ENCODE measurements around the gene DNAJC21. TPM values are rescaled to one million over a fixed set of nuclear protein-coding genes. Genes with fewer than 3 reads are reported as not detected.

The DNAJC21 gene
- total and polyA plus RNA-seq, 9 of the 15 experiments (the other 6 are each of a cell fraction or from before 2014, with no cell fraction given): 26.6 to 105 (median 70.7) TPM

- intact Hi-C loops (cut with micrococcal nuclease): loop anchor here (1.0 to 5.0 kb wide), 3 partner anchors 15 to 217 kb away; partner anchors contain the start of gene DNAJC21
- WGBS (ENCODE audit: insufficient coverage, low coverage, missing lambda C conversion rate): under 1% methylated on average over 20 of the region's 20 CpGs
- Histone ChIP-seq H3K9me3 (replicated peaks; ENCODE audit: control insufficient read depth, insufficient read depth, low read depth, low read length) (no peaks in the 10 kb centered on the region), H4K20me1 (replicated peaks; ENCODE audit: control insufficient read depth, insufficient read depth, low read length) (peaks cover 8% of the 10 kb centered on the region), H3K27ac (ENCODE audit: extremely low read depth, low read depth, low read length) (peak overlapping the region; percentile 95), H3K9ac (ENCODE audit: insufficient read depth in 1 of 2, low read depth in 2 of 2, low read length in 2 of 2) (peak overlapping the region; percentile 99 to 100), H3K4me1 (replicated peaks in 1 of 2; ENCODE audit: control insufficient read depth in 2 of 2, insufficient read depth in 2 of 2, low read length in 2 of 2) (peaks cover 8 to 10% of the 10 kb centered on the region in 2 experiments; a peak in 4 of 5 replicates), H3K4me2 (ENCODE audit: insufficient read depth, low read length) (peak overlapping the region; percentile 98), H3K9me1 (ENCODE audit: control insufficient read depth, insufficient read depth, low read length) (no peaks in the 10 kb centered on the region), H3K36me3 (ENCODE audit: control insufficient read depth, insufficient read depth, low read length) (peaks cover 82% of the 10 kb centered on the region), H2AFZ (ENCODE audit: low read depth, low read length) (peak overlapping the region; percentile 90), H3K27me3 (ENCODE audit: control insufficient read depth in 2 of 2, insufficient read depth in 2 of 2, low read length in 2 of 2) (no peaks in the 10 kb centered on the region), H3K4me3 (peak overlapping the region; percentile 94), H3K79me2 (ENCODE audit: control insufficient read depth, insufficient read depth, low read length) (peaks cover 90% of the 10 kb centered on the region)
- DNase-seq (ENCODE audit: extremely low read depth in 1 of 4, low spot score in 3 of 4): peak; percentile 47 to 75 (median 52)
- BruUV-seq (replicated peaks): TSS peak; percentile 57
- in situ Hi-C loops (cut with MboI): loop anchor here (25.0 kb wide), 1 partner anchor 1452 kb away; no protein-coding TSS in a partner anchor
- ChIA-PET CTCF (ENCODE audit: low intra/inter-chr PET ratio) (no interaction called here), POLR2A (interaction anchor here (0.7 to 6.4 kb wide), 27 partner anchors 8 to 440 kb away, joined by 3 to 67 read pairs (median 5); partner anchors contain the start of genes DNAJC21 and TTC23L)
- peak; percentile 46 for ATAC-seq
- FAIRE-seq: peak; percentile 69
- TF ChIP-seq HLTF (IDR thresholded peaks at IDR 0.05): peak; percentile 95
- TF ChIP-seq KDM2B (CRISPR knock-in tag; IDR thresholded peaks at IDR 0.05): 0 out of 2 replicates have a peak, but pooled peaks have one; percentile 26
- TF ChIP-seq STAT5A (IDR thresholded peaks at IDR 0.05; ENCODE audit: borderline replicate concordance, low read length): peak; percentile 22
- TF ChIP-seq ZNF408 (CRISPR knock-in tag; IDR thresholded peaks at IDR 0.05; ENCODE audit: low read depth): no peak
- TF ChIP-seq UBTF (IDR thresholded peaks at IDR 0.05; ENCODE audit: borderline replicate concordance in 1 of 2, low read depth in 2 of 2, low read length in 2 of 2): 0 out of 4 replicates have a peak, but pooled peaks of 1 of the 2 experiments have one; percentile 50
- 0 out of 2 replicates have a peak, but pooled peaks have one; percentile 63 for TF ChIP-seq MECOM (CRISPR knock-in tag; IDR thresholded peaks at IDR 0.05)
- no peak for TF ChIP-seq ELK1 (CRISPR knock-in tag; IDR thresholded peaks at IDR 0.05)
- TF ChIP-seq RCOR1 (IDR thresholded peaks at IDR 0.05; ENCODE audit: borderline replicate concordance in 1 of 2, low read depth in 2 of 2, low read length in 2 of 2): 0 out of 4 replicates have a peak, but pooled peaks of 1 of the 2 experiments have one; percentile 11
- TF ChIP-seq THRAP3 (IDR thresholded peaks at IDR 0.05; ENCODE audit: borderline replicate concordance): no peak
- TF ChIP-seq KAT7 (CRISPR knock-in tag; IDR thresholded peaks at IDR 0.05; ENCODE audit: borderline replicate concordance): peak; percentile 22; the same call in 1 of the 2 replicates
- peak; percentile 82; the same call in 1 of the 2 replicates for TF ChIP-seq TRIM28 (IDR thresholded peaks at IDR 0.05)
- TF ChIP-seq TOE1 (IDR thresholded peaks at IDR 0.05; ENCODE audit: borderline replicate concordance): no peak
- TF ChIP-seq TOE1 (CRISPR knock-in tag; IDR thresholded peaks at IDR 0.05; ENCODE audit: borderline replicate concordance, low read depth): no peak
- TF ChIP-seq PPARD (CRISPR knock-in tag; IDR thresholded peaks at IDR 0.05): no peak
- TF ChIP-seq CBFA2T3 (IDR thresholded peaks at IDR 0.05): peak; percentile 2; the same call in 1 of the 2 replicates
- TF ChIP-seq CTBP1 (IDR thresholded peaks at IDR 0.05; ENCODE audit: borderline replicate concordance): peak; percentile 56
- TF ChIP-seq NR2C2 (CRISPR knock-in tag; IDR thresholded peaks at IDR 0.05): 0 out of 2 replicates have a peak, but pooled peaks have one; percentile 12
- TF ChIP-seq NR2C2 (tag; IDR thresholded peaks at IDR 0.05): no peak
- TF ChIP-seq ZBTB12 (CRISPR knock-in tag; IDR thresholded peaks at IDR 0.05): no peak
These were observed 14.7 kb upstream of the DNAJC21 start for GRCh38 chr5:34914671-34915138.
